Endothelial cell of umbilical vein (primary cell): Measurements from ENCODE around the gene TRPC4AP. TPM values are rescaled to one million over a fixed set of nuclear protein-coding genes. Genes with fewer than 3 reads are reported as not detected.

ENCODE experiments used
- BruUV-seq: library from RNA; stranded (reverse); fragments of 400-500 nt; replicated peaks from 2 replicates; lab custom pipeline; 2021; lab: Mats Ljungman, UMichigan
- CTCF ChIA-PET: fragments of 300-600, 350-600 bp; sonication (Branson Sonifier 250); formaldehyde crosslinking; loops from one replicate; lab custom pipeline; 2021; ENCODE audit warnings: antibody characterized with exemption, inconsistent platforms; lab: Charles Lee
- POLR2A ChIA-PET: fragments of 300-600, 350-600 bp; sonication (Branson Sonifier 250); formaldehyde crosslinking; loops from one replicate; lab custom pipeline; 2021; ENCODE audit warnings: antibody characterized with exemption, inconsistent platforms; lab: Charles Lee
- DNase-seq: peaks from one replicate; pipeline ENCODE4 v3.0.0-alpha.2; 2011; ENCODE audit warnings: low read depth, low spot score
- FAIRE-seq: peaks from 2 replicates; lab custom pipeline; 2011; peaks lifted over from hg19 to GRCh38; lab: Jason Lieb, UNC
- H2AFZ ChIP-seq: 2 replicates; pipeline ENCODE4 v1.6.0; 2012; ENCODE audit warnings: low read depth, low read length, control low read depth, inconsistent platforms
- H3K27ac ChIP-seq: 2 replicates; pipeline ENCODE4 v1.5.1; 2011; ENCODE audit warnings: low read depth, mild to moderate bottlenecking, control low read depth, low read length, moderate library complexity; ENCODE audit not compliant: insufficient read depth
- H3K27me3 ChIP-seq, 2 experiments: 2 replicates each; pipeline versions ENCODE4 v1.6.0 to v1.6.1; 2011; ENCODE audit warnings: low read length in 2 of 2, mixed read lengths in 1 of 2; ENCODE audit not compliant: control insufficient read depth in 2 of 2, insufficient read depth in 2 of 2
- H3K36me3 ChIP-seq, 2 experiments: 2 replicates in 1 of 2; 3 replicates in 1 of 2; pipeline ENCODE4 v1.5.1; 2011; ENCODE audit warnings: low read length in 2 of 2, mild to moderate bottlenecking in 1 of 2, moderate library complexity in 1 of 2; ENCODE audit not compliant: control insufficient read depth in 2 of 2, insufficient read depth in 2 of 2; ENCODE audit errors: extremely low read depth in 1 of 2
- H3K4me1 ChIP-seq: 3 replicates; pipeline ENCODE4 v1.5.1; 2011; ENCODE audit warnings: mild to moderate bottlenecking, low read length; ENCODE audit not compliant: control insufficient read depth, insufficient read depth; ENCODE audit errors: extremely low read depth
- H3K4me2 ChIP-seq: 2 replicates; pipeline ENCODE4 v1.6.1; 2011; ENCODE audit warnings: low read length, control low read depth, mixed read lengths; ENCODE audit not compliant: insufficient read depth
- H3K4me3 ChIP-seq, 3 experiments: fragments of 200-600 bp in 1 of 3; sonication (generic), shearing (Covaris generic) in 1 of 3; replicated peaks in 1 of 3; 2 replicates each; pipeline ENCODE4 v1.5.1; 2011 to 2016; ENCODE audit warnings: control low read depth in 3 of 3, low read length in 3 of 3, mild to moderate bottlenecking in 2 of 3, inconsistent platforms in 1 of 3, low read depth in 1 of 3, moderate library complexity in 1 of 3; ENCODE audit not compliant: insufficient read depth in 1 of 3
- H3K79me2 ChIP-seq: 2 replicates; pipeline ENCODE4 v1.6.0; 2012; ENCODE audit warnings: low read length, inconsistent platforms; ENCODE audit not compliant: control insufficient read depth, insufficient read depth
- H3K9ac ChIP-seq: replicated peaks from 2 replicates; pipeline ENCODE3; 2011; ENCODE audit warnings: low read length, control low read depth; ENCODE audit not compliant: insufficient read depth; ENCODE audit errors: extremely low read depth
- H3K9me1 ChIP-seq: replicated peaks from 3 replicates; pipeline ENCODE4 v1.6.0; 2011; ENCODE audit warnings: mild to moderate bottlenecking, low read length; ENCODE audit not compliant: control insufficient read depth, insufficient read depth; ENCODE audit errors: extremely low read depth
- H3K9me3 ChIP-seq: replicated peaks from 2 replicates; pipeline ENCODE4 v1.5.1; 2012; ENCODE audit warnings: low read length, inconsistent platforms; ENCODE audit not compliant: control insufficient read depth, insufficient read depth
- H4K20me1 ChIP-seq: replicated peaks from 2 replicates; pipeline ENCODE3; 2011; ENCODE audit warnings: mild to moderate bottlenecking, low read length; ENCODE audit not compliant: control insufficient read depth, insufficient read depth; ENCODE audit errors: extremely low read depth
- CTCF ChIP-seq, 2 donors: IDR thresholded peaks; 1 replicate in 1 of 2; 2 replicates in 1 of 2; pipeline ENCODE4 v1.5.1; 2011; ENCODE audit warnings: low read length in 2 of 2, mild to moderate bottlenecking in 2 of 2, moderate library complexity in 2 of 2, control low read depth in 1 of 2, inconsistent platforms in 1 of 2, low read depth in 1 of 2; ENCODE audit not compliant: insufficient read depth in 1 of 2; ENCODE audit errors: extremely low read depth in 1 of 2
- EZH2 ChIP-seq: IDR thresholded peaks from 2 replicates; pipeline ENCODE4 v1.6.1; 2012; ENCODE audit warnings: borderline replicate concordance, low read depth, mild to moderate bottlenecking, moderate library complexity, low read length, inconsistent platforms; ENCODE audit not compliant: severe bottlenecking
- FOS ChIP-seq: IDR thresholded peaks from 2 replicates; pipeline ENCODE4 v1.6.1; 2011; ENCODE audit warnings: mild to moderate bottlenecking, low read length, moderate library complexity, borderline replicate concordance; ENCODE audit not compliant: insufficient read depth
- GATA2 ChIP-seq: IDR thresholded peaks from 2 replicates; pipeline ENCODE4 v1.7.0; 2011; ENCODE audit warnings: low read depth, mild to moderate bottlenecking, moderate library complexity, mixed read lengths, low read length; ENCODE audit not compliant: insufficient read length, insufficient read depth
- JUN ChIP-seq: IDR thresholded peaks from 2 replicates; pipeline ENCODE4 v1.6.1; 2011; ENCODE audit warnings: borderline replicate concordance, low read depth; ENCODE audit not compliant: insufficient read length, insufficient read depth
- MYC ChIP-seq: IDR thresholded peaks from one replicate; pipeline ENCODE4 v1.6.1; 2011; ENCODE audit warnings: mild to moderate bottlenecking, low read depth, low read length
- POLR2A ChIP-seq: IDR thresholded peaks from 2 replicates; pipeline ENCODE4 v1.6.1; 2012; ENCODE audit warnings: low read depth, mild to moderate bottlenecking, control low read depth, low read length
- POLR2AphosphoS5 ChIP-seq: IDR thresholded peaks from 2 replicates; pipeline ENCODE4 v1.6.1; 2012; ENCODE audit warnings: low read depth, mild to moderate bottlenecking, control low read depth, low read length, moderate library complexity; ENCODE audit not compliant: insufficient read depth
- dilution Hi-C: fragments of 300-500 bp; cut with MboI; formaldehyde crosslinking; loops from one replicate; pipeline ENCODE4 v1.15.0; 2019; ENCODE audit warnings: low sequenced_read_pairs; ENCODE audit not compliant: extremely low pct_ligation_motif_present
- intact Hi-C: fragments of 100-400 bp; cut with micrococcal nuclease; formaldehyde crosslinking; loops from one replicate; pipeline ENCODE4 v1.10.0; 2022
- polyA plus RNA-seq, 4 experiments: library from polyadenylated mRNA; depleted of rRNA in 3 of 4; stranded (reverse) in 3 of 4; unstranded in 1 of 4; fragments of >200 nt; gene quantifications; 2 replicates each; pipeline versions ENCODE4 v1.2.1 to v1.2.3, GENCODE V29; 2011 to 2012; ENCODE audit warnings: missing spikeins in 1 of 4
- total RNA-seq: library from RNA; stranded (reverse); gene quantifications from 2 replicates; pipeline ENCODE4 v1.2.3, GENCODE V29; 2021
- TF ChIP-seq, protein P1 (sequence below): IDR thresholded peaks from 2 replicates; pipeline ENCODE4 v1.6.1; 2011; ENCODE audit not compliant: insufficient read depth, insufficient read length

TRPC4AP gene
- total and polyA plus RNA-seq, 2 donors (not counting 3 experiments of a cell fraction or from before 2014, with no cell fraction given) = 89.0 to 103 TPM

DNA sequence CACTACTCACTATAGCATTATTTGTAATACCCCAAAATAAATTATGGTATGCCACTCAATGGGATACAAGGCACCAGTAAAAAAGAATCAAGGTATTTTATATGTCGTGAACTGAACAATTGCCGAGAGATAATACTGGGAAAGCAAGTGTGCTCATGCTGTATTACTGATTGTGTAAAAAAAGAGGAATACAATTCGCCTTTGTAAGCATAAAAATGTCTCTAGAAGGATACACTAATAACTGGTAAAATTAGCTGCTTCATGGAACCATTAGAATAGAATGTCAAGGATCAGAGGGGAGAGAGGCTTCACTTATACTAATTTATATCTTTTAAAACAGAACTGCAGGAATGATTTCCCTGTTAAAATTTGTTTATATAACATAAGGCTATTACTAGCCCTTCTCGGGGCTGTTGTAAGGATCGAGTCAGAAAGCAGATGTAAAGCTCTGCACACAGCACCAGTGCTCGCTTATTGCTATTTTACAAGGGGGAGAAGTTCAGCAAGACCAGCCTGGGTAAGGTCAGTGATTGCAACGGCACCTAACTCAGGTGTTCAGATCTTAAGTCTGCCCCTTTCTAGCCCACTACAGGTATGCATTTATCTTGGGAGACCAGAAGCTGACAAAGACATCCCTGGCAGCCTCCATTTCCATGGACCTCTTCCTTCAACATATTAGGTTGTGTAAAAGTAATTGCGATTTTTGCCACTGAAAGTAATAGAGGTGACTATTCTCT is 75.3 kb downstream of the TRPC4AP start:
- CTCF ChIA-PET = interaction anchor here (0.7 to 1.7 kb wide), 5 partner anchors 17 to 454 kb away, joined by 3 to 4 read pairs (median 3); no protein-coding TSS in a partner anchor
- peaks cover 17% of the 10 kb centered on the region for H3K4me1 ChIP-seq
- H3K79me2 ChIP-seq = no peaks in the 10 kb centered on the region
- H3K9ac ChIP-seq = no peak overlapping the region
- H3K4me2 ChIP-seq = no peak overlapping the region
- dilution Hi-C loops (no loop called here), intact Hi-C loops (no loop called here)
- H2AFZ ChIP-seq = no peak overlapping the region
- FAIRE-seq = no peak
- TF ChIP-seq MYC (no peak), POLR2A (no peak), POLR2AphosphoS5 (no peak)
- H4K20me1 ChIP-seq = no peaks in the 10 kb centered on the region
- no peak overlapping the region for H3K4me3 ChIP-seq
- peaks cover 4 to 46% of the 10 kb centered on the region in 2 experiments for H3K36me3 ChIP-seq
- no peak overlapping the region for H3K27ac ChIP-seq
- no peaks in the 10 kb centered on the region for H3K27me3 ChIP-seq
- no peaks in the 10 kb centered on the region for H3K9me1 ChIP-seq
- H3K9me3 ChIP-seq = no peaks in the 10 kb centered on the region
- POLR2A ChIA-PET = interaction anchor here (1.5 kb wide), 1 partner anchor 16 kb away, joined by 3 read pairs; no protein-coding TSS in a partner anchor
- DNase-seq = no peak
- no TSS peak for BruUV-seq

DNA sequence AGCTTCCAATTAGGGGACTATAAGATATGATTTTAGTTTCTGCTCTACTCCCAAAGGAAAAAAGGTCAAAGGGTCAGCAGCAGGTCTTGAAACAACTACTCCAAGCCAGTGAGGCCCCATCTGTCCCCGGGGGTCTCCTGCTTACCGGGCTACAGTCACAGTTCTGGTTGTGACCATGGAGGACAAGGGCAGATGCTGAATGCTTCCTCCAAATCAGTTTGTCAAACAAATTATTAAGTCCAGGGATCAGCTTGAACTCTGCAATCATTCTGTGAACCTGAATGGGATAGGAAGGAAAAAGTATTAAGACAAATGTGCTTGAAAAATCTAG is 76.8 kb downstream of the TRPC4AP start:
- TF ChIP-seq POLR2A (no peak), POLR2AphosphoS5 (no peak), GATA2 (no peak), MYC (no peak), EZH2 (no peak), FOS (no peak), JUN (no peak), CTCF (IDR thresholded peaks at IDR 0.05; ENCODE audit: extremely low read depth in 1 of 2, insufficient read depth in 1 of 2, low read depth in 1 of 2, low read length in 2 of 2) (no peak)
- TF ChIP-seq, protein P1, sequence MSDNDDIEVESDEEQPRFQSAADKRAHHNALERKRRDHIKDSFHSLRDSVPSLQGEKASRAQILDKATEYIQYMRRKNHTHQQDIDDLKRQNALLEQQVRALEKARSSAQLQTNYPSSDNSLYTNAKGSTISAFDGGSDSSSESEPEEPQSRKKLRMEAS = no peak
- no TSS peak for BruUV-seq

More for the DNA sequence above, 76.8 kb downstream of the TRPC4AP start:
- no peak for FAIRE-seq
- no peaks in the 10 kb centered on the region for H3K79me2 ChIP-seq
- H3K27ac ChIP-seq = no peak overlapping the region
- H3K9ac ChIP-seq = no peak overlapping the region
- peaks cover 5 to 49% of the 10 kb centered on the region in 2 experiments for H3K36me3 ChIP-seq
- intact Hi-C loops (no loop called here), dilution Hi-C loops (no loop called here)
- ChIA-PET CTCF (interaction anchor here (1.3 kb wide), 1 partner anchor 192 kb away, joined by 3 read pairs; no protein-coding TSS in a partner anchor), POLR2A (no interaction called here)
- H2AFZ ChIP-seq = no peak overlapping the region
- no peak overlapping the region for H3K4me3 ChIP-seq
- no peaks in the 10 kb centered on the region for H3K27me3 ChIP-seq
- peaks cover 5% of the 10 kb centered on the region for H3K4me1 ChIP-seq
- H3K9me3 ChIP-seq = no peaks in the 10 kb centered on the region
- H3K9me1 ChIP-seq = no peaks in the 10 kb centered on the region
- no peak overlapping the region for H3K4me2 ChIP-seq
- no peaks in the 10 kb centered on the region for H4K20me1 ChIP-seq
- no peak for DNase-seq
